Measurements from ENCODE around the gene CEP85.

CEP85 gene

DNA sequence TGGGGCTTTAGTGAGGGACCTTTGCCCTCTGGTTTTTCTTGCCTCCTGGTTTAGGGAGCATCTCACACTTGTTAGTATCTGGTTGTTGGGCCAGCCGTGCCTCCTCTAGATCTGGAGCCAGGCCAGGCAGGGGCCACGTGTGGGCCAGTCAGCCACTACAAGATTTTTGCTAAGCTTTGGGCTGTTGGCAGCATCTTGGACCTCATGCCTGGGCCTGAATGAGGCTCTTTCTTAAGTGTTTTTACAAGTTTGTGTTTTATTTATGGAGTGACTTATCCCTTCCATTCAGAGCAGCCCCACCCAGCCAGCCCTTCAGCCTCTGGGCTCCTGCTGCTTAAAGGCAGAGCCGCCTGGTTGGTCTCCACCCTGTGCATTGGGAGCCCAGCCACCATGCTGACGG is 44.3 kb downstream of the CEP85 start:
- DNase-seq (ENCODE audit: low read depth) = peak; percentile 65

DNA sequence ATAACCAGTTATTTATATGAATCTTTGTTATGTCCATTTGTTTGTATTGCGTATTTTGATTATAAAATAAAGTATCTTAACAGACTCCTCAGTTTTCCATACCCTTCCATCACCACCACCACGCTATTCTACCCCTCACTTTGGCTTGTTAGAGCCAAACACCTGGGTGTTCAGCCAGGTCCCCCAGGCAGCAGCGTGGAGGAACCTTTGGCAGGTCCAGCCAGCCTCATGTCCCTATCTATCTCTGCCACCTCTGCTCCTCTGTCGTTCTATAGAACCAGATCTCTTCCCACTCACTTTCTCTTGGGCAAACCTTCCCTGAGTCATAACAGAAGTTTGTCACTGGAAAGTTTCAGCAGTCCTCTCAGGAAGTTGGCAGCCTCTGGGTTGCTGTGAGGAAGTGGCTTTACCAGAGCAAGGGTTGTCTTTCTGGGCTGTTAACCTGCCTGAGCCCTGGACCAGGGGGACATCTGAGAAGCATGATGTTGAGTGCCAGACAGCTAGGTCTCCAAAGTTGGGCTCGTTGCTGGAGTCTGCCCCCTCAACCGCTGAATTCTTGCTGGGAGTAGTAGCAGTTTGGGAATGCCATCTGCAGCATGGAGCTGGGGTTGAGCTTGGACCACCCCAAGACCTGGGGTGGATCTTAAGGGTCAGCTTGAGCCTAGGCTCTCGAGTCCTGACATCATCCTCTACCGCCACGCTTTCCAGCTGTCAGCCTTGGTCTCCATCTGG is 44.9 kb downstream of the CEP85 start:
- peak; percentile 51 for DNase-seq (ENCODE audit: low read depth)

DNA sequence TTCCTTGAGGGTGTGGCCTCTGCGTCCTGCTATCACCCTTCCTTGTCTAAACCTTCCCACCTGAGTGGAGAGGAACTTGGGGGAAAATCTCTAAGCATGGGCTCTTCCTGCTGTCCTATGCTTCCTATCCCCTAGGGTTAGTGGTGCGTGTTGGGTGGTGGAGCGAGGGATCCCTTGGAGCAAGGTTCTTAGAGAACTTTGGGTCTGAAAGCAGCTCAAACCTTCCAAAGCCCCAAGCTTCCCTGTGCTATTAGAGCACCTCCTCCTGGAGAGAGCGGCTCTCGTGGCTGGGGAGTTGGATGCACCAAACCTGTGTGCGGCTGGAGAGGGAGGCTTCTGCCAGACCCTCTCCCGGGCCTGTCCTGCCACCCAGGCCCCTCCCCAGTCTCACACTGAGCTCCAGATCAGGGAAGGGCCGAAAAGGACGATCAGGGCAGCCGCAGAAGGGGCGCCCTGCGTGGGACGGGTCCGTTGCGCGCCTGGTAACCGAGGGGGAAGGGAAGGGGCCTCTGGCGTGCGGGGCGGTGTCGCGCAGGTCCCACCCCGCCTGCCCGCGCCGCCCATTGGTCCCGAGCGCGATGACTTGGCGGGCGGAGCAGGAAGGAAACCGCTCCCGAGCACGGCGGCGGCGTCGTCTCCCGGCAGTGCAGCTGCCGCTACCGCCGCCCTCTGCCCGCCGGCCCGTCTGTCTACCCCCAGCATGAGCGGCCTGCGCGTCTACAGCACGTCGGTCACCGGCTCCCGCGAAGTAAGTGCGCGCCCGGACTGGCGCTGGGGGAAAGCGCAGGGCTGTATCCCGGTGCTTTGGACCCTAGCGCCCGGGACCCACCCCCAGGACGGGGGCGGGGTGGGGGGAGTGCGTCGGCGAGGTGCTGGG is 45.7 kb downstream of the CEP85 start, which contains the start of gene SH3BGRL3:
Gene SH3BGRL3 (plus strand): TSS at position 631 of the 877 bp plus-strand sequence. CDS start 70 bp downstream, at position 701.
- no peak for DNase-seq (ENCODE audit: low read depth)

DNA sequence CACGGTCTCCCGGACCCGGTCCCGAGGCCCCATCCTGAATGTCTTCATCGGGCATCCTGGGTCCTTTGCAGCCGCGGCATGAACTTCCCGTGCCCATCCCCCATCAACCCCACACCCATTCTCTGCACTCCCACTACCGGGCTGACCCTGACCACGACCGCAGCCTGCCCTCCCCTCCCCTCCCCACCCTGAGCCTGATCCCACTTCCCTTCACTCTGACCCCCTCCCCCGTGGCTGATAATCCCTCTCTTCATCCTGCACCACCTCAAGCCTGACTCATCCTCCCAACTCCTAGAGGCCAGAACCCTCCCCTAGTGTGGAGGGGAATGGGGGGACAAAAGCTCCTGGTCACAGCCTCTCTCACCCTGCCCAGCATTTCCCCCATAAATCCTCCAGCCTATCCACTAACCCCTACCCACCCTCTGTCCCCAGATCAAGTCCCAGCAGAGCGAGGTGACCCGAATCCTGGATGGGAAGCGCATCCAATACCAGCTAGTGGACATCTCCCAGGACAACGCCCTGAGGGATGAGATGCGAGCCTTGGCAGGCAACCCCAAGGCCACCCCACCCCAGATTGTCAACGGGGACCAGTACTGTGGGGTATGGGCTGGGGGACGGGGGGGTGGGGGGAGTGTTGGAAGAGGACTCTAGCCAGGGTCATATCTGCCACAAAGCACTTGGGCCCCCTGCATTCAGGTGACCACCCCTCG is 46.5 kb downstream of the CEP85 start:
- DNase-seq (ENCODE audit: low read depth) = no peak

DNA sequence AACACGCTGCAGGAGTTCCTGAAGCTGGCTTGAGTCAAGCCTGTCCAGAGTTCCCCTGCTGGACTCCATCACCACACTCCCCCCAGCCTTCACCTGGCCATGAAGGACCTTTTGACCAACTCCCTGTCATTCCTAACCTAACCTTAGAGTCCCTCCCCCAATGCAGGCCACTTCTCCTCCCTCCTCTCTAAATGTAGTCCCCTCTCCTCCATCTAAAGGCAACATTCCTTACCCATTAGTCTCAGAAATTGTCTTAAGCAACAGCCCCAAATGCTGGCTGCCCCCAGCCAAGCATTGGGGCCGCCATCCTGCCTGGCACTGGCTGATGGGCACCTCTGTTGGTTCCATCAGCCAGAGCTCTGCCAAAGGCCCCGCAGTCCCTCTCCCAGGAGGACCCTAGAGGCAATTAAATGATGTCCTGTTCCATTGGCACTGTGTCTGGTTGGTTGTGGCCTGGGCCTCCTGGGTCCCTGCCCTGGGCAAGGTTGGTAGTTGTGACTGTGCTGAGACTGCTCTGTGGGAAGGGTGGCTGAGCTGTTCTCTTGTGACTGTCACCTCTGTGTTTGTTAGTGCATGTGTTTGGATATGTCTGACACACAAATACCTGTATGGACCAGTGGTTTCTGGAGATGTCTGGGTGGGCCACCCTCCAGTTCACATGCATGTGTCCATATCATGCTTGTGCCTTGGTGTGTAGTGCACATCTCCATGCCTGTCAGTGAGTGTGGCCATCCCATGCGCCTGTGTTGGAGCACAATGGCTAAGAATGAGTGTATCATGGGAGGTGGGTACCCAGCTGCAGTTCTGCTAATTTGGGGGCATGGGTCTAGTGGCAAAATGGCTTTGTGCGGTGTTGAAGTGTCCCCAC is 47.3 kb downstream of the CEP85 start:
- DNase-seq (ENCODE audit: low read depth) = no peak

DNA sequence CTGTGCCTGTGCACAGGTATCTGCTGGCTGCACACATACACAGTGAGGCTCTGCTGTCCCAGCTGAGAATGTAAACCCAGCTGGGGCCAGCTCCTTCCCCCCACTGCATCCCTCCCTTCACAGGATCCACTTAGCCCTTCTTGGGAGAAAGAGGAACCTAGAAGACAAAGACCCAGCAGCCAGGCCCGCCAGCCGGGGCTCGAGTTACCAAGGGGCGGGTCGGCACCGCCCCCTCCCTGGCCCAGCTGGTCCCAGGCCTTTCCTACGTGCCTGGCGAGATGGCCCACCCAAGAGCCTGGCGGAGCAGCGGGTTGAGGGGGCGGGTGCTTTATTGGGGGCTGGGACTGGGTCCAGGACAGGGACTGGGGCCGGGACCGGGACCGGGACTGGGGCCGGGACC is 48.0 kb downstream of the CEP85 start:
- DNase-seq (ENCODE audit: low read depth) = no peak

DNA sequence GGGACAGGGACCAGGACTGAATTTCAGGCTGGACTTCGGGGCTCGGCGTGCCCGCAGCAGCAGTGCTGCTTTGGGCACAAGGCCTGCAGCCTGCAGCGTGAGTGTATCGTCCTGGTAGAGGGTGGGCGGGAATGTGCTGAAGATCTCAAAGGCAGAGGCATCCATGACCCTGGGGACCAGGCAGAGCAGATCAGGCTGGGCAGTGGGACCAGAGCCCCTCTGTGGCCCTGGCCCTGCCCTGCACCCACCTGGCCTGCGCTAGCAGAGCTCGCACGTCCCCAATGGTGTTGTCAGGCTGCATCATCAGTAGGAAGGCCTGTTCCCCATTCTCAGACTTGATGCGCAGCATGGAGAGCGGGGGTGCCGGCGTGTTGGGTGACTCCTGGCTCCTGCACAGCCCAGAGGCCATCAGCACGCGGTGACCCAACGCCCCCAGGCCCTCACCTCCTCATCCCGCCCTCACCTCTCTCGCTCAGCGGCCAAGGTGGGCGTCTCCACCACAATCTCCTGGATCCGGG is 48.5 kb downstream of the CEP85 start:
- DNase-seq (ENCODE audit: low read depth) = no peak

DNA sequence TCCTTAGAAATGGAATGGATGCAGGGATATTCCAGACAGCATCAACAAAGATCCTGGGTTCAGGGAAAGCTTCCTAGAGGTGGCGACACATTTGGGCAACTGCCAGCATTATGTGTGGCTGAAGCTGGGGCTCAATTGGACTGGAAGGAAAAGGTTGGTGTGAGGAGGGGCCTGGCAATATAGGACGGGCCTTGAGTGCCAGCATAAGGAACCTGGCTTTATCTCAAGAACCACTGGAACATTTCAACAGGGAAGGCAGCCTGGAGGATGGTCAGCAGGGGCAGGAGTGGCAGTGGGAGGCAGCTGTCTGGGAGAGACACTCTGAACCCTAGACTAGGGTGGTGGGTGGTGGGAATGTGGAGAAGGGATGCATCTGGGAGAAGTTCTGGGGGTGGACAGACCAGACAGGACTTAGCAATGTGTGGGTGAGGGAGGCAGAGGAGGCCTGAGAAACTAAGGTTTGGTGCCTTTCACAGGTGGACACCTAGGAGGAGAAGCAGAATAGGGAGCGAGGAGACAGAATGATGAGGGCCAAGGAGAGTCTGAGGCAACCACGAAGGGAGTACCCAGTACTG is 49.4 kb downstream of the CEP85 start:
- DNase-seq (ENCODE audit: low read depth) = no peak

DNA sequence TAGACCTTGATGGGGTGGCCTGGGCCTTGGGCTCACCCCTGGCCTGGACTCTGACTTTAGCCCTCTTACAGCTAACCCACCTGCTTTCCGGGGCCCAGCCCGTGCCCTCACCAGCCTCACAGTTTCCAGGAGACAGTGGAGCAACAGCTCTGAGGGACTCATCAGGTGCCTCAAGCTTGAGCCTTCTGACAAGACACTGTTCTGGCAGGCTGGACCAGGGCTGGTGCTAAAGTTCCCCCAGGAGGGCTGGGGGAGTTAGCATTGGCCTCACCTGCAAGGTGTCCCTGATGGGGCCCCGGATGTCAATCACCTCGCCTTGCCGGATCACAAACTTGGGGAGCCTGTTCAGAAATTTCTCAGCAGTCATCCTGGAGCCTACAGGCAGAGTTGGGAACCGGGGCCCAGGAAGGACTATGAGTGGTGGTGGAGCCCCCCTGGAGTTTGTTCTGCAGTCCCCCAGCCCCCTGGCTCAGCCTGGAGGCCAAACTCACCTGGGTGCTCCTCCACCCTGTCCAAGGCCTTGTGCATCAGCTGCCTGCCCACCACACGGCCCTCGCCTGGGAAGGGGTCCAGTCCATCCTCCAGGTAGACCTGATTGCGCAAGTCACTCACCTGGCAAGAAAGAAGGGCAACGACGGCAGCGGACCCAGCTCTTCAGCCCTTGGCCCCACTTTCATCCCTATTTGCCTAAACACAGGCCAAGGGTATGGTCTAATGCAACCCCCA is 50.0 kb downstream of the CEP85 start:
- no peak for DNase-seq (ENCODE audit: low read depth)

DNA sequence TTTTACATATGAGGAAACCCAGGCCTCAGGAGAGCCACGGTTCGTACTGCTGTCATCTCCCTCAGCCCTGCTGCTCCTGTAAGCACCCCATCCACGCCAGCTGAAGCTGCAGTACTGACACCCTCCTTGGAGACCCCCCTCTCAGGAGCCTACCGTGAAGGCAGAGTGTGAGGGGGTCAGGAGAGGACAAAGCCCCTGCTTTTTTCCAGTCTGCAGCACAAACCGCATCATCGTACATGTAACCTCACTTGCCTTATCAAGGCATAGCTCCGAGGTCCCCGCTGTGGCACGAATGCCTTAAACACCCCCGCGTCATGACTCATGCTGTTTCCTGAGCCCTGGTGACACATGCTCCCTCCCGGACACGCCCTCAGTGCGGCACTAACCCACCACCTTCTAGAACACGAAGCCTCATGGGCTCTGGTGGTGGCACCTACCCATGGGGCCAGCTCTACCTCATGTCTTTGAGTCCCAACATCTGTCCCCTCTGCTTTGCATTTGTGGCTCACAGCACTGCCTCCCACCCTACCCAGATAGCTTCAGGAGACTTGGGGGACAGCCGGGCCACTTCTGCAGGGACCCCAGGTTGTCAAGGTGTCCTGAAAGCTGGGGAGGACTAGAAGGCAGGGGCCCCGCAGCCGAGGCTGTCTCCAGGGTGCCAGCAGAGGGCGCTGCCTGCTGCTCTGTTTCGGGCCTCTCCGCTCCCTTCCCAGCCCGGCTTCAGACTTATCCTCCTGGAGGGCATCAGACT is 50.8 kb downstream of the CEP85 start:
- peak; percentile 70 for DNase-seq (ENCODE audit: low read depth)

DNA sequence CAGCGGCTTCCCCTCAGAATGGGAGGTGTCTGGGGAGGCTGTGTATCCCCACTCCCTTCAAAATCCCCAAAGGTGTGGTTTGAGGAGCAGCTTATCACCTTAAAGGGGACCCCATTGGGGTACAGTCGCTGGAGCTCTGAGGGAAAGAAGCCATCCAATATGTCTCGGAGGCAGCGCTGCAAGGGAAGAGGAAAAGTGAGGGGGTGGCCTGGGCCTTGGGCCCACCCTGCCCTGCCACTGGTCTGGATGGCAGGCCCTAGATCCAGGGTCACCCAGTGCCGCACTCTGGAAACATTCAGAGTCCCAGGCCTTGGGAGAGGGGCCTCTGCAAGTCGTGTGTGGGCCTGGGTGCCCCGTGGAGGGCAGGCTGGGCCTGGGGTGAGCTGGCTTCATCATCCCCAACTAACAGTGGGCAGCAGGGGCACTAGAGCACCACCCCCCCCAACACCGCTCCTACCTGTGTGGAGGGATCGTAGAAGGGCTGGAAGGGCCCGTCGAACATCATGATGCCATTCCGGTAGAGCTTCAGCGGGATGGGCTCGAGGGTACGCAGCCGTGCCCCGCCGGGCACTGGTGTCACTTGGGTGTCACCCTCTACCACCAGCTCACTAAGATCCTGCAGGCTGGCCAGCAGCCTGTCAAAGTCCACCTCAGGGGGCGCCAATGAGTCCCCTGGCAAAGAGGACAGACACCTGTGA is 51.5 kb downstream of the CEP85 start:
- DNase-seq (ENCODE audit: low read depth) = no peak

DNA sequence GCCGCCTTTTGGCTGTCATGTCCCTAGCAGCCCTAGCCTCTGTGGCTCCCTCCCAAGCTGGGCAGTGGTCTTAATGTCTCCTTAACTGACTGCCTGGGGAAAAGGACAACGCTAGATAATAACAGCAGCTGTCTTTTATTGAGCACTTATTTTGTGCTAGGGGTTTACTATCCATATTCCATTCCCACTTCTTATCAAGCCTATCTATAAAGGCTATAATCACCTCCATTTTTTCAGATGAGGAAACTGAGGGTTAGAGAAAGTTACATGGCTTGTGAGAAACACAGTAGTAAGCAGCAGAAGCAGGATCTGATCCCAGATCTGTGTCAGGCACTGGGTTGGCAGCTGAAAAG is 52.0 kb downstream of the CEP85 start:
- no peak for DNase-seq (ENCODE audit: low read depth)

DNA sequence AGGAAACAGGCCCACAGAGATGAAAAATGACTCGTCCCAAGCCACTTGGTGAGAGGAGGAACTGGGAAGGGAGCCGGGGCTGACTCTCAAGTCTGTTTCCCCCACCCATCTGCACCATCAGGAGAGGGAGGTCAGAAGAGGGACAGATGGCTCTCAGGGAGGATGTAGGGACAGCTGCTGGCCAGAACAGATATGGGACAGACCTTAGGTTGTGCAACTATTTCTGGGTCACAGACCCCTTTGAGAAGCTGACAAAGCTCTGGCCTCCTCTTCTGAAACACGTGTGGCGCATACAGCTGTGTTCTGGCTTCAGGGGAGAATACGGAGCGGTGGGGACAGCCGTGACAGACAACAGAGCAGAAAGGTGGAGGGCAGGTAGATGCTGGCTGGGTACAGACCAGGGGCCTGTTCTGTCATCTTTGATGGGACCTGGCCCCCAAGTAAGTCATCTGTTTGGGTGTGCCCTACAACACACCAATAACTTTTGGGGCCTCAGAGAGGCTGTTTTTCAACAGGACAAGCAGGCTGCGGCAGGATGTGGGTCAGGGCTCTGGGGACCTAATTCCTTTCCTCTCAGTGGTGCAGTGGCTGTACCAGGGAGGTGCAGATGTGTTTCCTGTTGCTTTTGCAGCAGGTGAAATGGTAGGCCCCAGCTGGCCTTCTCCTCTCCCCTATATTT is 53.2 kb downstream of the CEP85 start:
- DNase-seq (ENCODE audit: low read depth) = no peak

DNA sequence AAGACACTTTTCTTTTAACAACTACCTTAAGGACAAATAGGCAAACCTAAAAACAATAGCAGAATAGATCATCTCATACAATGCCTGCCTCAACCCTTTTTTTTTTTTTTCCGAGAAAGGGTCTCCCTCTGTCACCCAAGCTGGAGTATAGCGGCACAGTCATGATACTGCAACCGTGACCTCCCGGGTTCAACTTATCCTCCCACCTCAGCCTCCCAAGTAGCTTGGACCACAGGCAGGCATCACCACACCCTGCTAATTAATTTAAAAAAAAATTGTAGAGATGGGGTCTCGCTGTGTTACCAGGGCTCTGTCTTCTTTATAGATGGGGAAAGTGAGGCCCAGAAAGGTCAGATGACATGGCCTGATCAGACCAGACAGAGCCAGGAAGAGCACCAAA is 53.8 kb downstream of the CEP85 start:
- DNase-seq (ENCODE audit: low read depth) = no peak

DNA sequence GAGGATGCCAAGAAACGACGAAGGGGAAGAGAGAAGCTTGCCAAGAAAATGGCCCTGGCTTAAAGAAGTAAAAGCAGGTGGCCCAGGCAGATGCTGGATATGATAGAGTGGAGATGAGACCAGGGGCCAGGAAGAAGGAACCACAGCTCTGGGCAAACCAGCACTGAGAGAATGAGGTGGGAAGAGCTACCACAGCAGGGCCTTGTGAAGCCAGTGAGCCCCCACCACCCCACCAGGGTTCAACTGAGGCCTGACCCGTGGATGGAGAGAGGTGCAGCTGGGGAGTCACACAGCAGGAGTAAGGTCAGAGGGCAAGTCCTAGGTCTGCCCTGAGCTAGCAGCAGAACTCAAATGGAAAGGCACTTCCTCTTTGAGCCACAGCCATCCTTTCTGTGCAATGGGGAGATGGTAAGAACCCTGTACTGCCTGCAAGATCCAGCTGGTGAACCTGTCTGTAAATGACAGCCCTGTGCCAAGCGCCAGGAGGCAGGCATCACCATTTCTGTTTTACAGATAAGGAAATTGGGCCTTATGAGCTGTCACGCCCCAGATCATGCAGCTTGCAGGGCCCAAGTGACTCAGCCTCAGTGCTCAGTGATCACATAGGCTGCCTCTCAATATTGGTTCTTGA is 54.4 kb downstream of the CEP85 start:
- no peak for DNase-seq (ENCODE audit: low read depth)

DNA sequence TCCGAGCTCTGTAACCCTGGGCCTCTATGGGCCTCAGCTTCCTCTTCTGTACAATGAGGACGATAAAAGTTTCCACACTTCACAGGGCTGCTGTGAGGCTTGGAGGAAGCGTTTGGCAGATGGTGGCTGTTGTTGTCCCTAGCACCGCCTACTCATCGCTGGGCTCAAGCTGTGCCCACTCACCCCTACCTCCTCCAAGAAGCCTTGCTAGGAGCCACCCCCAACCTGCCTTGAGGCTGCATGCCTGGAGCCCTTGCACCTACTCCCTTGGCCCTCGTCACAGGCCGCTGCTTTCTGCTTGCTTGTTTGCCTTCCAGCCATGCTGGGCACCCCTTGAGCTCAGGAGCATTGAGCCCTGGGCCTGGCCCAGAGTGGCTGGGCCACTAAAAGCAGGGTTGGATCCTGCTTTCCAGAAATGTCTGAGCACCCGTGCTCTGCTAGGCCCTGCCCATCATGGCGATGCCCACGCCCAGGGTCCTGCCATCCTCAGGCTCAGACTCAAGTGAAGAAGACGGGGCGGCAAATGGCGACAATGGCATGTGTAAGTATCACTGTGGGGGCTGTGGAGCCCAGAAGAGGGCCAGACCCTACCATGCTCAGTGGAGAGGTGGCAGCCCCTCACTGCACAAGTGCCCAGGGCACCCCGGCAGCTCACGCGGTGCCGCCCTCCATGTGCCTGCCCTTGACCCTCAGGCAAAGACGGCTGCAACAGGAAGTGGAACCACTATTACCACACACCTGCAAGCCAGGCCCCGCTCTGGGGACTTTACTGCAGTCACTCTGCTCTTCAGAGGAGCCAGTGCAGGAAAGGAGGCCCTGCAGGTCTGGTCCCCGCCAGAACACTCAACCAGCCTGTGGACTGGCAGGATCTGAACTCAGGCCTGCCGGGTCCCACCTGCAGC is 55.4 kb downstream of the CEP85 start:
- DNase-seq (ENCODE audit: low read depth) = no peak
